Anterior cingulate cortex (tissue), 58 donors: ENCODE data around the gene ACSF3.
"Not testable (repeated sequence)": the region's sequence is repeated elsewhere in the genome, so short reads cannot be mapped to it uniquely, and the experiment has no call there.

Experiments
- DNase-seq, 58 donors: peaks; one replicate each; lab custom pipeline; 2025; lab: John Stamatoyannopoulos, UW

Gene ACSF3

DNA sequence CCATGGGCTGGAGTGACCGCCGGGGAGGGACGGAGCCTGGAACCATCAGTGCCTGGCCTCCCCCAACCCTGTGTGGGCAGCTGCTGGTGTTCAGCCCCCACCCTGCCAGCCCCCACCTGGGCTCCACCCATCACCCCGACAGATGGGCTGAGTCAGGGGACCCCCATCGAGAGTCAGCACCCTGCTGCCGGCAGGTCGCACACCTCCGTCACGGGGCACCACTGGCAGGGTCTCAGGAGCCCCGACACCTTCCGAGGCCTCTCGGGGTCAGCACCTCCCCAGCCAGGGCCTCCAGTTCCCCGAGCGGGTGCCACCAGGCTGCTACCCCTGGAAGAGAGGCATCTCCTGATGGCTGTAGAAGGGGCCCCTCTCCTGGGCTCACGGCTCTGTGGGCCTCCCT is 38.3 kb upstream of the ACSF3 start:
- no peak for DNase-seq

DNA sequence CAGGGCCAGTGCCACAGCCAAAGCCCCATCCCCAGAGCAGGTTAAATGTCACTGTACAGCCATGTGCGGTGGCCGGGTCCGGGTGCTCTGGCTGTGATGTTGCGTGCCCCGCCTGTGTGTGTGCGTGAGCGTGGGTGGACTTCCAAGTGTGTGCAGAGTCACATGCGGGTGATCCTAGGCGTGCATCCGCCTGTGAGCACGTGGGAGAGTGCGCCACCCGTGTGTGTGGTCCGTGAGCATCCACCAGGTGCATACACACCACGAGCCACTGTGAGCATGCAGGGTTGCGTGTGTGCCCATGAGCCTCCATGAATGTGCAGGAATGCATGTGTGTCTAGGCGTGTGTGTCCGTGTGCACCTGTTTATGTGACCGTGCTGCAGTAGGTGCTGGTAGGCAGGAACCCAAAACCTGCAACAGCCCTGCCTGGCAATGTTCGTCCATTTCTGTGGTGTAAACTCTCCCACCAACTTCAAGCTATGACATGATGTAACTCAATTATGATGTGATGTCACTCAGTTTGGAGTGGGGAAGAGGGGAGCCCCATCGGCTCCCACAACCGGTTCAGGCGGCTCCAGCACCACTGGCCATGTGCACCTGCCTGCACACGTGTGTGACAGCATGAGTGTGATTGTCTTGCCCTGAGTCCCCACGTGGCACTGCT is 37.6 kb upstream of the ACSF3 start:
- DNase-seq = no peak

DNA sequence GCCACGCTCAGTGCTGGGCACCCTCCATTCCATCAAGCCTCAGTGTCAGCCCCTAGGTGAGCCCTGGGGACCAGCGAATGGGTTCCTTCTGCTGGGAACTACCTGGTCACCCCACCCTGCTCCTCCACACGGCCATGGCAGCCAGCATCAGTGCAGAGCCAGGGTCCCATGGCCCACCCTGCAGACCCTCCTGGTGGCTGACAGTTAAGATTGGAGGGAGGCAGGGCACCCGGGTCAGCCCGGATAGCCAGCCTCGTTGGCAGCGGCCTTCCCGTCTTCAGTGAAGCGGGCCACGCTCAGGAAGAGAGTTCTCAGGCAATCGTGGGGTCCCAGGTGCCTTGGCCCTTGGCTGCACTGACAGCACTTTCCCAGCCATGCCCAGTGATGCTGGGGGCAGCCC is 37.1 kb upstream of the ACSF3 start:
- DNase-seq = no peak

DNA sequence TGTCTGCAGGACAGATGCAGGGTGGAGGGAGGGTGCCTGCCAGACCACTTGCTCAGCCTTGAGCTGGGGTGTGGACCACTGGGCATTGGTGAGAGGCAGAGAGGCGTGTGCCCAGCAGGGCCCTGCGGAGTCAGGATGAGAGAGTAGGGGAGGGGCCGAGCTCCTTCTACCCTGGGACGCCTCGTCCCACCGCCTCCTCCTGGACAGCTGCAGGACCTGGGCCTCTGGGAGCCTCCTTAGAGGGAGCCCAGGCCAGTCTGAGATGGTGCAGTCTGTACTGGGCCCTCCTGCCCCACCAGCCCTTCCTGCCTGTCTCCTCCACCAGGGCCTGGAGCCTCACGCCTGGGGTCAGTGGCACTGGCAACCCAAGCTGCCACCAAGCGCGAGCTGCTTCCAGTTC is 35.9 kb upstream of the ACSF3 start:
- DNase-seq = no peak

DNA sequence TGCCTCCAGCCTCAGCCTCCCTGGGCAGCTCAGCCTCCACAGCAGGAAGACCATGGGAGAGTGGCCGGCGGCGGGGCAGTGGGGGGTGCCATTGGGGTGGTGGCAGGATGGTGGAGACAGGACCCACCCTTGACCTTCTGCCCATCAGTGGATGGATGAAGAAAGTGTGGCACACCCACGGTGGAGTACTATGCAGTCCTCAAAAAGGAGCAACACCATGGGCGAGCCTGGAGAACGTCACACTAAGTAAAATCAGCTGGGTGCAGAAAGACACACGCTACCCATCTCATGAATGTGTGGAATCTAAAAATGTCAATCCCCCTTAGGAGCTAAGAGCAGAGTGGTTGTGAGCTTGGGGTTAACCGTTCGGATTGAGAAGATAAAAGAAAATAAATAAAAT is 34.8 kb upstream of the ACSF3 start:
- DNase-seq = no peak

DNA sequence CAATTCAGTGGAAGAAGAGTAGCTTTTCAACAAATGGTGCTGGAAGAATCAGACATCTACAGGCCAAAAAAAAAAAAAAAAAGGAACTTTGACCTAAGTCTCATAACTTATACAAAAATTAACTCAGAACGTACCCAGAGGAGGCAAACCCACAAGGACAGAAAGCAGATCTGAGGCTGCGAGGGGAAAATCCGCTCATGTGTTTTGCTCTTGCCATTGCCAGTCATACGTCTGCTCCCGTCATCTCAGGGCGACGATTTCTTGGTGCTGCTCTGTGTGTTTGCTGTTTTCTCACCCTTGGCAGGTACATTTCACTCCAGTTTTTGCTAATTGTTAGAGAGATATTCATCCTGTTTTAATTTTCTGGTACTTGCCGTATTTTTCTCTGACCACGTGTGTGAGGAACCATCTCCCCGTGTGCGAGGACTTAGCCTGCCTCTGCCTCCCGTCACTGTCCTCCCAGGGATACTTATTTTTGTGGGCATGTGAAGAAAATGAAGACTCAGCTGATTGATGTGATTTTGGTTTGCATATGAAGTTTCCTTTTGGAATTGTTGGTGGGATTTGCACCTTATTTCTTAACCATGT is 33.4 kb upstream of the ACSF3 start:
- no peak for DNase-seq

DNA sequence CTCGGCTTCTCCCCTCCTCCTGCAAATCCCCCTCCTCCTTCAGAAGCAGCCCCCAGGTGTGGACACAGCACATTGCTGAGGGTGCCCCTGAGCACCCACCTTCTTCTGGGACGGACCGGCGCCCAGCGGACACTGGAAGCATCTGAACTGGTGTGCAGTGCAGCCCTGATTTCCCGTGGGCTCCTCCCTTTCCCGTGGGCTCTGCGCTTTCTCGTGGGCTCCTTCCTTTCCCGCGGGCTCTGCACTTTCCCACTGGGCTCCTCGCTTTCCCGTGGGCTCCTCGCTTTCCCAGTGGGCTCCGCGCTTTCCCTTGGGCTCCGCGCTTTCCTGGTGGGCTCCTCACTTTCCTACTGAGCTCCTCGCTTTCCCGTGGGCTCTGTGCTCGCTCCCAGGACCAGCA is 32.6 kb upstream of the ACSF3 start:
- DNase-seq = no peak

DNA sequence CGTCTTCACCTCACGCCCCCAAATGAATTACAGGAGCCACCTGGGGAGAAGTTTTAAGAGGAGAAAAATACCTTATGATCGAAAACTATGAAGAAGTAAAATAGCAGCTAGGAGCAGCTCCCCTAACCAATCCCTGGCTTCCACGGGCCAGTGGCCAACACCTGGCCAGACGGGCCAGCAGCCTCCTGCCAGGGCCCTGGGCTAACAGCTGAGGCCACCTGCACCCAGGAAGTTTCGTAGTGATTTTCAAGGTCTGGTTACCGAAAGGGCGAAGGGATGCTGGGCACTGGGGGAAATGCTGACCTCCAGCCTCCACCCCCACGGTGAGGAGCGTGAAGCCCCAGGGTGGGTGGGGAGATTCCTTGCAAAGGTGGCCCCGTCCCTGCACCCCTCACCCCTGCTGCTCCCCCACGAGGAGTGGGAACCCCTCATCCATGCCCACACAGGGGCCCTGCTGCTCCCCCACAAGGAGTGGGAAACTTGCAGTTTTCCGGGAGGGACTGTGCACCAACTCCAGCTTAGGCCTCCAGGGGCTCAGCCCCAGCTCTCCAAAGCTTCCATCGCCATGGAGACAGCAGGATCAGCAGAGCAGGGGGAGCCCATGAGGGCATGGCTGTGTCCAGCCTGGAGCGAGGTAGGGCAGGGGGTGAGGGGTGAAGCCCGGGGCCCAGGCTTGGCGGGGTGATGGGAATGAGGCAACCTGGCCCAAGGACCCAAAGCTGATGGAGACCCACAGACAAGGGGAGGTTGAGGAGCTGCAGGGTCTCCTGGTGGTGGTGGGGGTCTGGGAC is 31.9 kb upstream of the ACSF3 start:
- no peak for DNase-seq

DNA sequence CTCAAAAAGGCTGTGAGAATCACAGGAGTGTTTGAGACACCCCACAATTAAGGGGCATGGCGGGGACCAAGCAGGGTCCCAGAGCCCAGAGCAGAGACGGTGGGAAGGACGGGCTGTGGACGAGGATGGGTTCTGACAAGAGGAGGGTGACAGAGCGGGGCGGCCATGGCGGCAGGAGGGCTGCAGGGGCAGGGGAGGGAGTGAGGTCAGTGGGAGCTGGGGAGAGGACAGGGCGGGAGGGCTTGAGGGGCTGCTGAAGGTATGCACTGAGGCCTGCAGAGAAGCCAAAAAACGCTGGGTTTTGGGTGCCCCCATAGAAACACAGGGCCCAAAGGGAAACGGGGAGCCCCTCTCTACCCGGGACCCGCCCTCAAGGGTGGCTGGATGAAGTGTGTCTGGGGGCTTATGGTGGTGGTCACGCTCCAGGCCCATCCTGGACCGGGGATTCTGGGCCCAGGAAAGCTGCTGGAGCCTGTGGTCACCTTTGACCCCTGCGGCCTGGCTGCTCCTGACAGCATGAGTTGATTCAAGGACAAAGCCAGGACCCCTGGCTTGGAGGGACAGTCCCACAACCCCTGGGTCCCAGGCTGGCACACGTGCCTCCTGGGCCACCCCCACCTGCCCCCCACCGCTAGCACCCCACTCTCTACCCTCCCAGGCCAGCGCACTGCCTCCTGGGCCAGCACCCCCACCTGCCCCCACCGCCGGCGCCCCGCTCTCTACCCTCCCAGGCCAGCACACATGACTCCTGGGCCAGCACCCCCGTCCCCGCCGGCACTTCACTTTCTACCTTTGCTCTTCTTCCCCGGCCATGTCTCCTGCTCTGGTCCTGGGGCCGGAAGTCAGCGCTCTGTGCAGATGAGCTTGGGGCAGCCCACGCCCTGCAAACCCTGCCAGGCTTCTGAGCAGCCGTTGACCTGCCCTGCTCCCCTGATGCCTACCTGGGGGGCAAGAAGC is 31.0 kb upstream of the ACSF3 start:
- DNase-seq = no peak

DNA sequence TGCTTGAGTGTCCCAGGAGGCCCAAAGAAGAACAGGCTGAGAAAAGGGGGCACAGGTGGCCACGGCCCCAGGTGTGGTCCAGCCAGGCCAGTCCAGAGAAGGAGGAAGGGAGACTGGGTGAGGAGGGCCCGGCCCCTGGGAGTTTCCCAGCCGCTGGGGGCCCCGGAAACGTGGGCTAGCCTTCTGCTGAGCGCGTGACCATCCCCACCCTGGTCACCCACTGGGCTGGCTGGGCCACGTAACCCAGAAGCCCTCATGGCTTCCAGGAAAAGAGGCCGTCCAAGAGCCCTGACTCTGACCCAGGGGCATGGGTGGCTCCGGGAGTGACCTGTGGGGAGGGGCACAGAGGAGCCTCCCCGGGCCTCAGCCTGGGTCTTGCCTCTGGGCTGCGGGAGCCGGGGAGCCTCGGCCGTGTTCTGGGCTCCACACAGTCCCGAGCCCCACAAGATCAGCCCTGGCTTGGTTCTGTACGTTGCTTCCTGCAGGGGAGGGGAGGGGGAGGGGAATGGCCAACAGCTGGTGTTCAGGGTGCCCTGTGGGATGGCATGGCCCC is 29.8 kb upstream of the ACSF3 start:
- DNase-seq = no peak

DNA sequence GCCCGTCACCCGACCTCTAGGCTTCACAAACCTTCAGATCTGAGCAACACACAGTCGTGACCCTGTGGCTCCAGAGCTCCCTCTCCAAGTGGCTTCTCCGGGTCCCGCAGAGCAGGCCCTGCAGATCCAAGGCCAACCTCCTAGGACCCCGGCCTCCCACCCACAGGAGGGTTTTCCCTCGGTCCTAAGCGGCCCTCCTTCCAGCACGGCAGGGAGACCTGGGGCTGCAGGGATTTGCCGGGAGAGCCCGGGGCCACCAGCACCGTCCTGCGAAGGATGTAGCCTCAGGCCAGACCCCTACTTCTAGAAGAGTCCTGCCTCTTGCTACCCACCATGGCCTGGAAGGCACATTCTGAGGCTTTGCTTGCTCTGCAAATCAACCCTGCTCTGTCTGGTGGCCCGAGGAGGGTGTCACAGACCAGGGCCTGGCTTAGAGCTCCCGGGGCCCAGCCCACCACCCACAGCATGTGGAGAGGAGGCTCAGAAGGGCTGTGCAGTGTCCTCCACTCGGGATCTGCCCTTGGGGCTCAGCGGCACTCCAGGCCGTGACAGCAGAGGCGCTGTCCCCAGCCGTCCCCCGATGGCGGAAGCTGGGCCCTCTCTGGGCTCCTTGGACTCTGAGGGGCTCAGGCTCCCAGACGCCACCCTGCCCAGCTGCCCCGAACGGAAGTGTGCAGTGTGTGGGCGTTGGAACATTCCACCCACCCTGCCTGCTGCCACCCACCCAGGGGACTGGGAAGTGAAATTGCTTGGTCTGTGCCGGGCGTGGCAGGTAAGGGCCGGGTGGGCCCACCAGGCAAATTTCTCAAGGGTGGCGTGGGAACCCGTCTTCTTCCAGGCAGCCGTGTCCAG is 28.8 kb upstream of the ACSF3 start:
- DNase-seq = no peak

DNA sequence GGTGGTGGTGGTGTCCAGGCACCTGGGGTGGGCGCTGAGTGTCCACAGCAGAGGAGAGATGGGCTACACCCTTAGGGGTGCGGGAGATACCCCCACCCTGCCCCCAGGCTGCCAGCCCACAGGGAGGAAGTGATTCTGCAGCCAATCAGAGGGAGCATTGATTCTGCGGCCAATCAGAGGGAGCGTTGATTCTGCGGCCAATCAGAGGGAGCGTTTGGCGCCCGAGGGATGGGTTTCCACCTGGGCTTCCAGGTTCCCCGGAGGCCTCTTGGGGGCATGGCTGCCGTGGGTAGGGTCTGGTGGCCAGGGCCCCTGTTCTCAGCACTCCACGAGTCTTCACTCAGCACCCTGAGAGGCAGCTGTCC is 28.2 kb upstream of the ACSF3 start:
- DNase-seq = no peak

DNA sequence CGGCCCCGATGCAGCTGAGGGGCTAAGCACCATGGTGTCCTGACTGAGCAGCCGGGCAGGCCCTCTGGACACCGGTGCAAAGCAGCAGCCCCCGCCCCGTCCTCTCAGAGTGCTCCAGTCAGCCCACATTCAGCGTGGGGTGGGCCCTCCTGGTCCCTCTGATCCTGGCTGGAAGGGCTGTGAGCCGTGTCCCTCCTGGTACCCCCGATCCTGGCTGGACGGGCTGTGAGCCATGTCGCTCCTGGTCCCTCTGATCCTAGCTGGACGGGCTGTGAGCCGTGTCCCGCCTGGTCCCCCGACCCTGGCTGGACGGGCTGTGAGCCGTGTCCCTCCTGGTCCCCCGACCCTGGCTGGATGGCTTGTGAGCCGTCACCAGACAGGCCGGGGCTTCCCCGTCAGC is 26.9 kb upstream of the ACSF3 start:
- no peak for DNase-seq

DNA sequence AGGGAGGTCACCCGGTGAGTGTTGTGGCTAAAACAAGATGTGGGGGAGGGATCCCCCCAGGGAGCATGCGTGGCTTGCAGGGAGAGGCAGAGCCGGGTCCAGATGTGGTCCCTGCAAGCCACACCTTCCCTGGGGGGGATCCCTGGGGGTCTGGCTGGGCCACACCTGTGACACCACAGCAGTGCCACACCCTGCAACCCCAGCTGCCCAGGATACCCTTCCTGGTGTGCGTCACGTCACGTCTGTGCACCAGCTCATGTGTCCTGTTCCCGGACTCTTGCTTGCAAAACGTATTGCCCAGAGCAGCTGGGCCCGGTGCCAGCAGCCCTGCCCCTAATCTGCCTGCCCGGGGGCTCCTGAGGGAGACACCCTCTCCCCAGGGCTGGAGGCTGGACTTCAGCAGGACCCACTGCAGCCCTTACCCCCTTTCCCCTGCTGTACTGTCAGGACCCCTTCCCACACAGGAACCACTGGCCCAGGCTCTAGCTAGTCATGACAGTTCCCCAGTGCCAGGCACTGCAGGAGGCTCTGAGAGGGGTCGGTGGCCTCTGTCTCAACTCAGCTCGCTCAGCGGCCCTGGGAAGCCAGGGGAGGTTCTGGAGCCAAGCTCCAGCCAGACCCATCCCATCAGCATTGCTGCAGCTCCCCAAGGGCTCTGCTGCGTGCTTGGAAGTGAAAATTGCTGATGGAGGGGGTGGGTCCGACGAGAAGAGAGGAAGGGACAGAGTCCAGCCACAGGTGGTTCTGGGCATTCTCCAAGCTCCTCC is 25.8 kb upstream of the ACSF3 start:
- DNase-seq = no peak

DNA sequence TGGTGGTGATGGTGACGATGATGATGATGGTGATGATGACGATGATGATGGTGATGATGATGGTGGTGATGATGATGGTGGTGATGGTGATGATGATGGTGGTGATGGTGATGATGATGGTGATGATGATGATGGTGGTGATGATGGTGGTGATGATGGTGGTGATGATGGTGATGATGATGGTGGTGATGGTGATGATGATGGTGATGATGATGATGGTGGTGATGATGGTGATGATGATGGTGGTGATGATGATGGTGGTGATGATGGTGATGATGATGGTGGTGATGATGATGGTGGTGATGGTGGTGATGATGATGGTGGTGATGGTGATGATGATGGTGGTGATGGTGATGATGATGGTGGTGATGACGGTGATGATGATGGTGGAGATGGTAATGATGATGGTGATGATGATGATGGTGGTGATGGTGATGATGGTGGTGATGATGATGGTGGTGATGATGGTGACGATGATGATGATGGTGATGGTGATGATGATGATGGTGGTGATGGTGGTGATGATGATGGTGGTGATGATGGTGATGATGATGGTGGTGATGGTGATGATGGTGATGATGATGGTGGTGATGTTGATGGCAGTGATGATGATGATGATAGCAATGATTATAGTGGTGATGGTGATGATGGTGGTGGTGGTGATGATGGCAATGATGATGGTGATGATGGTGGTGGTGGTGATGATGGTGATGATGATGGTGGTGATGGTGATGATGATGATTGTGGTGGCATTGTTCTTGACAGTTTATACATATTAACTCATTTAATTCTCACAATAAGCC is 24.6 kb upstream of the ACSF3 start:
- DNase-seq = not testable (repeated sequence)

DNA sequence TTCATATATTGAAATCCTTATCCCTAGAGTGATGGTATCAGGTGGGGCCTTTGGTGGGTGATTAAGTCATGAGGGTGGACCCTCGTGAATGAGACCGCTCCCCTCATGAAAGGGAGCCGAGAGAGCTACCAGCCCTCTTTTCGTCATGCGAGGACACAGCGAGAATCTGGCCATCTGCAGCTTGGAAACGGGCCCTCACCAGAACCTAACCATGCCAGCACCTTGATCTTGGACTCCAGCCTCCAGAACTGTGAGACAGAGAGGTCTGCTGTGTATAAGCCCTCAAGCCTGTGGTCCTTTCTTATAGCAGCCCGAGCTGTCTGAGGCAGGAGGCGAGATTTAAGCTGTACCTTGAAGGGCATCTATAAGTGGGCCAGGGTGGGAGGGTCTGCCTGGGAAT is 23.7 kb upstream of the ACSF3 start:
- DNase-seq = no peak

DNA sequence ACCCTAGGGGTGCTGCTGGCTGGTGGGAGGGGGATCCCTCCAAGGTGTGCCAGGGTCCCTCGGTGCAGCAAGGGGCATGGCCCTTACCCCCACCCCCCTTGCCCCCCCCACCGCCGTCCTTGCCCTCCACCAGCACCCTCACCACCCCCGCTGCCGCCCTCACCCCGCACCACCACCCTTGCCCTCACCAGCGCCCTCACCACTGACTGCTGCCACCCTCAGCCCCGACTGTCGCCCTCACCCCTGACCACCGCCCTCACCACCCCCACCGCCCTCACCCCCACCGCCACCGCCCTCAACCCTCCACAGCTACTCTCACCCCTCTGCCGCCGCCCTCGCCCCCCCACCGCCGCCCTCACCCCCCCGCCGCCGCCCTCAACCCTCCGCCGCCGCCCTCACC is 23.1 kb upstream of the ACSF3 start:
- no peak for DNase-seq
